GM12878 (cell line): ENCODE results near the gene PIGQ. TPM values are rescaled to one million over a fixed set of nuclear protein-coding genes. Genes with fewer than 3 reads are reported as not detected.

Experiments used
- ATAC-seq: fragments of 200-7000 bp; cut with Tn5 transposase; 3 replicates; pipeline ENCODE4 v1.9.1; 2020; ENCODE audit warnings: mild to moderate bottlenecking, moderate library complexity
- Bru-seq: library from RNA; stranded (reverse); fragments of 400-500 nt; gene quantifications from one replicate; lab custom pipeline; 2021; lab: Mats Ljungman, UMichigan
- BruChase-seq, 2 experiments: library from RNA; stranded (reverse); fragments of 400-500 nt; gene quantifications; one replicate each; lab custom pipeline; 2021; lab: Mats Ljungman, UMichigan
- BruUV-seq: library from RNA; stranded (reverse); fragments of 400-500 nt; replicated peaks from 2 replicates; lab custom pipeline; 2021; lab: Mats Ljungman, UMichigan
- CTCF ChIA-PET: fragments of 300-600 bp; sonication (Branson Sonifier 250); formaldehyde crosslinking; extraction: SDS; loops from one replicate; lab custom pipeline; 2021; ENCODE audit warnings: inconsistent platforms; lab: Yijun Ruan, JAX
- POLR2A ChIA-PET: fragments of 350-600 bp; formaldehyde crosslinking; extraction: SDS; loops from one replicate; lab custom pipeline; 2021; ENCODE audit warnings: inconsistent platforms; lab: Charles Lee
- RAD21 ChIA-PET: fragments of 300-600 bp; sonication (Branson Sonifier 250); formaldehyde crosslinking; loops from one replicate; lab custom pipeline; 2023; ENCODE audit warnings: antibody characterized with exemption; ENCODE audit not compliant: unreplicated experiment; lab: Charles Lee
- SMC1A ChIA-PET: fragments of 300-600 bp; sonication (Branson Sonifier 250); formaldehyde crosslinking; loops from one replicate; lab custom pipeline; 2023; ENCODE audit not compliant: unreplicated experiment, uncharacterized antibody; lab: Charles Lee
- DNase-seq: peaks from one replicate; pipeline ENCODE4 v3.0.0-alpha.2; 2011; ENCODE audit warnings: low read depth, low spot score
- FAIRE-seq: peaks from 3 replicates; lab custom pipeline; 2011; peaks lifted over from hg19 to GRCh38; lab: Jason Lieb, UNC
- H2AFZ ChIP-seq: 2 replicates; pipeline ENCODE4 v1.6.0; 2011; ENCODE audit warnings: low read depth, low read length, control low read depth; ENCODE audit not compliant: control insufficient read depth
- H3K27ac ChIP-seq: 2 replicates; pipeline ENCODE4 v1.5.1; 2011; ENCODE audit warnings: control low read depth; ENCODE audit not compliant: control insufficient read depth, insufficient read depth
- H3K27me3 ChIP-seq, 2 experiments: replicated peaks in 1 of 2; 2 replicates each; pipeline versions ENCODE4 v1.6.0 to v1.6.1; 2011; ENCODE audit warnings: low read length in 1 of 2; ENCODE audit not compliant: control insufficient read depth in 2 of 2, insufficient read depth in 2 of 2
- H3K36me3 ChIP-seq, 2 experiments: 2 replicates each; pipeline ENCODE4 v1.5.1; 2011; ENCODE audit warnings: low read length in 1 of 2; ENCODE audit not compliant: control insufficient read depth in 2 of 2, insufficient read depth in 2 of 2
- H3K4me1 ChIP-seq: 2 replicates; pipeline ENCODE4 v1.6.1; 2011; ENCODE audit warnings: mild to moderate bottlenecking, low read length, moderate library complexity, mixed read lengths; ENCODE audit not compliant: control insufficient read depth, insufficient read depth
- H3K4me2 ChIP-seq: 2 replicates; pipeline ENCODE4 v1.6.0; 2011; ENCODE audit warnings: control low read depth; ENCODE audit not compliant: control insufficient read depth, insufficient read depth
- H3K4me3 ChIP-seq: fragments of 200-600 bp; sonication (generic); 2 replicates; pipeline ENCODE4 v1.5.1; 2016
- H3K79me2 ChIP-seq: 2 replicates; pipeline ENCODE4 v1.6.0; 2011; ENCODE audit warnings: low read length; ENCODE audit not compliant: control insufficient read depth, insufficient read depth
- H3K9ac ChIP-seq: 2 replicates; pipeline ENCODE4 v1.8.0; 2011; ENCODE audit warnings: low read length, control low read depth, mixed read lengths; ENCODE audit not compliant: control insufficient read depth, insufficient read depth
- H3K9me3 ChIP-seq: replicated peaks from 3 replicates; pipeline ENCODE4 v1.5.1; 2011; ENCODE audit warnings: mild to moderate bottlenecking, low read length; ENCODE audit not compliant: control insufficient read depth, insufficient read depth
- H4K20me1 ChIP-seq: 2 replicates; pipeline ENCODE4 v1.6.0; 2011; ENCODE audit not compliant: control insufficient read depth, insufficient read depth
- ATF3 ChIP-seq: IDR thresholded peaks from 2 replicates; pipeline ENCODE4 v1.6.1; 2011; ENCODE audit warnings: low read depth, mild to moderate bottlenecking, low read length, moderate library complexity, borderline replicate concordance; ENCODE audit errors: extremely low read depth
- CEBPB ChIP-seq, 2 experiments: fragments of 150-350 bp in 1 of 2; IDR thresholded peaks; 2 replicates each; pipeline ENCODE4 v1.6.1; 2012 to 2014; ENCODE audit warnings: low read depth in 2 of 2, low read length in 2 of 2, borderline replicate concordance in 1 of 2, inconsistent platforms in 1 of 2
- CREM ChIP-seq: IDR thresholded peaks from 2 replicates; pipeline ENCODE4 v1.6.1; 2014; ENCODE audit warnings: antibody characterized with exemption, low read depth
- E4F1 ChIP-seq: fragments of 450-650 bp; IDR thresholded peaks from 2 replicates; pipeline ENCODE4 v1.6.1; 2018; ENCODE audit warnings: borderline replicate concordance, mild to moderate bottlenecking; ENCODE audit not compliant: partially characterized antibody
- MEF2A ChIP-seq: IDR thresholded peaks from 2 replicates; pipeline ENCODE4 v1.6.1; 2011; ENCODE audit warnings: low read depth, mild to moderate bottlenecking, low read length, moderate library complexity; ENCODE audit not compliant: insufficient read depth
- MLLT1 ChIP-seq: fragments of 450-650 bp; IDR thresholded peaks from 2 replicates; pipeline ENCODE4 v1.6.1; 2016; ENCODE audit warnings: mild to moderate bottlenecking
- MTA2 ChIP-seq: fragments of 450-650 bp; IDR thresholded peaks from 2 replicates; pipeline ENCODE4 v1.6.1; 2016; ENCODE audit warnings: low read depth, mild to moderate bottlenecking, moderate library complexity
- NR2F1 ChIP-seq: fragments of 450-650 bp; conservative IDR thresholded peaks from 2 replicates; pipeline ENCODE4 v1.6.1; 2017; ENCODE audit warnings: mild to moderate bottlenecking
- RB1 ChIP-seq: fragments of 450-650 bp; formaldehyde crosslinking; IDR thresholded peaks from 2 replicates; pipeline ENCODE4 v1.6.1; 2017; ENCODE audit warnings: mild to moderate bottlenecking, borderline replicate concordance
- RUNX3 ChIP-seq: IDR thresholded peaks from 2 replicates; pipeline ENCODE4 v1.6.1; 2012; ENCODE audit warnings: low read length, inconsistent platforms
- SMC3 ChIP-seq: IDR thresholded peaks from 2 replicates; pipeline ENCODE4 v1.6.1; 2011; ENCODE audit warnings: low read length, improper control_type of control experiment, borderline replicate concordance
- WGBS: methylation state at CpG from one replicate; pipeline ENCODE4 v1.1.6; 2016; ENCODE audit warnings: low lambda C conversion rate; ENCODE audit not compliant: insufficient replicate concordance, insufficient coverage; ENCODE audit errors: missing lambda C conversion rate; 5-methylcytosine and 5-hydroxymethylcytosine counted together
- in situ Hi-C: fragments of 300-500 bp; cut with MboI; formaldehyde crosslinking; loops from 9 replicates; pipeline ENCODE4 v1.14.3; 2018; ENCODE audit warnings: mixed read lengths
- intact Hi-C: fragments of 100-400 bp; cut with micrococcal nuclease; formaldehyde crosslinking; loops from one replicate; pipeline ENCODE4 v1.14.2; 2022; ENCODE audit not compliant: unreplicated experiment
- long read RNA-seq, 2 experiments: library from polyadenylated mRNA; unstranded; transcript quantifications; one replicate each; pipeline ENCODE4 v2.0.0, GENCODE V29; 2019 to 2020
- polyA minus RNA-seq, 3 experiments: library from RNA; depleted of rRNA, polyadenylated mRNA; stranded (reverse); fragments of >200 nt; gene quantifications; 2 replicates each; pipeline ENCODE4 v1.2.3, GENCODE V29; 2011
- polyA plus RNA-seq, 11 experiments: library from polyadenylated mRNA; depleted of rRNA in 4 of 11; unstranded in 6 of 11; stranded (reverse) in 5 of 11; fragments of >200 nt; fragmentation: Nextera tagmentation in 4 of 11; fragmentation: Illumina TruSeq in 1 of 11; extraction: Ambion mirVana in 4 of 11; extraction: Trizol in 1 of 11; gene quantifications; 1 replicate in 1 of 11; 2 replicates in 10 of 11; pipeline versions ENCODE4 v1.2.1 to v1.2.3, GENCODE V29; 2011 to 2016; ENCODE audit warnings: inconsistent platforms in 2 of 11, missing spikeins in 2 of 11, low read depth in 1 of 11
- total RNA-seq, 4 experiments: library from RNA; depleted of rRNA in 3 of 4; stranded (reverse); fragments of >200 nt in 3 of 4; fragmentation: Illumina TruSeq in 1 of 4; extraction: Trizol in 1 of 4; gene quantifications; 2 replicates each; pipeline versions ENCODE4 v1.2.1 to v1.2.3, GENCODE V29; 2013 to 2021

PIGQ gene
- total RNA-seq (2013; cell fraction: nucleolus; rRNA removed): 39.2 and 47.0 TPM in 2 replicates
- total RNA-seq (2014; rRNA removed) (15.5 and 17.5 TPM in 2 replicates), total RNA-seq (2014; rRNA removed; fragmentation: Illumina TruSeq; extraction: Trizol) (4.5 and 5.5 TPM in 2 replicates), total RNA-seq (2021) (24.0 and 31.3 TPM in 2 replicates), polyA plus RNA-seq (2011; rRNA removed) (2.0 and 5.7 TPM in 2 replicates), polyA plus RNA-seq (2014; fragmentation: Illumina TruSeq; extraction: Trizol) (1.9 and 4.4 TPM in 2 replicates), polyA plus RNA-seq (2014; fragmentation: Nextera tagmentation; extraction: Ambion mirVana) (1 to 10 TPM in 1 of 2 experiments, not detected in 1; 1.8 TPM), polyA plus RNA-seq (2014; rRNA removed) (26.6 and 28.5 TPM in 2 replicates), polyA plus RNA-seq (2016; fragmentation: Nextera tagmentation; extraction: Ambion mirVana) (10 to 100 TPM; 25.6 to 30.7 TPM), polyA minus RNA-seq (2011; rRNA and poly(A)+ RNA removed) (7.8 and 15.8 TPM in 2 replicates), Bru-seq, nascent RNA (percentile 49 among the genes with signal in this experiment), BruChase-seq, experiment 1, labeled RNA remaining after a 6-hour chase (percentile 54 among the genes with signal in this experiment), BruChase-seq, experiment 2, labeled RNA remaining after a 2-hour chase (percentile 49 among the genes with signal in this experiment)
- polyA plus RNA-seq (2011; ENCODE audit: low read depth): 3.2 TPM
- polyA plus RNA-seq (2011; cell fraction: cytosol; rRNA removed): 7.9 and 14.6 TPM in 2 replicates
- 62.1 and 85.8 TPM in 2 replicates for polyA plus RNA-seq (2011; cell fraction: nucleus; rRNA removed)
- polyA plus RNA-seq (2012): 12.2 and 13.2 TPM in 2 replicates
- polyA minus RNA-seq (2011; cell fraction: cytosol; rRNA and poly(A)+ RNA removed): 6.1 and 7.1 TPM in 2 replicates
- polyA minus RNA-seq (2011; cell fraction: nucleus; rRNA and poly(A)+ RNA removed): 16.1 and 27.3 TPM in 2 replicates
- long read RNA-seq, experiment 1, partial matches to known transcripts: 1 of 5 reads
- long read RNA-seq, experiment 1, other reads (novel, unspliced or antisense): 1 of 5 reads
- long read RNA-seq, experiment 2: 0 reads

DNA sequence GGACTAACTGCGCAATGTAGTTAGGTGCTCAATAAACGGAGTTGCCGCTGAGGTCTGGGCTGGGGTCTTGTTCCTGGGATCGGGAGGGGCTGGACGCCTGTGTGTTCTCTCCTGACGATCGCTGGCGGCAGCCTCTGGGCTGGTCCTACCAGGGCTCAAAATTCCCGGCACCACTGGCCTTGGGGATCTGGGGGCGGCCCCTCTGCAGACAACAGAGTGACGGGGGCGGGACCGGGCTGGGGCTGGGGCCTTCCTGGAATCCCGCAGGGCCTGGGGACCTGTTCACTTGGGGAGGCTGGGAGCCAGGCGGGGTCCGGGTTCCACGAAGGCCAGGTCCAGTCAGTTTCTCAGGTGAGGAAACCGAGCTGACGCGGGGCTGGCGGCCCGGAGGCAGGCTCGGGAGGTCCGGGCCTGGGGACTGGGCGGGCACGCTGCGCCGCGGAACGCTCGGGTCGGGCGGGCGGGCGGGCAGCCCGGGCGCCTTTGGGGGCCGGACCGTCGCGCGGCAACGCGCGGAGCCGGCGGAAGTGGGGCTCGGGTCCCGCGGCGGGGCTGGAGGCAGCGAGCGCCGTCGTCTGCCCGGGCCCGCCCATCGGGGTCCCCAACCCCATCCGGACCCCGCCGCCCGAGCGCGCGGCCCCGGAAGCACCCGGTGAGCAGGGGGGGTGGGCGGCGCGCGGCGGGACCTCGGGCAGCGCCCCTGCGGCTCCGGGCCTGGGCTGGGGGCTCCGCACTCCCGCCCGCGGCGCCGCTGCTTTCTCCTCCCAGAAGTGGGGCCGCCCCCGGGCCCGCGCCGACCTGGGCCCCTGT lies at the start of gene PIGQ:
TSS of gene PIGQ (plus strand) at position 524 of the 810 bp plus-strand sequence. CDS start 4,107 bp downstream, outside the sequence.
- 3% methylated on average over 38 of the region's 87 CpGs for WGBS
- RAD21 ChIA-PET: no interaction called here
- POLR2A ChIA-PET: no interaction called here
- DNase-seq (no peak), ATAC-seq (peak; percentile 72), FAIRE-seq (no peak)
- peak within 1 kb of the TSS; percentile 61 for H3K27ac ChIP-seq
- peak within 1 kb of the TSS; percentile 95 for H2AFZ ChIP-seq
- no TSS peak for BruUV-seq
- H3K4me1 ChIP-seq: peaks cover 19% of the 10 kb centered on the region
- intact Hi-C loops: loop anchor here (5.0 kb wide), 1 partner anchor 42 kb away; the partner anchor contains the start of gene CAPN15
- H3K4me2 ChIP-seq: peak within 1 kb of the TSS; percentile 96
- SMC1A ChIA-PET: no interaction called here
- H3K9ac ChIP-seq: peak within 1 kb of the TSS; percentile 82
- no peaks in the 10 kb centered on the region for H3K27me3 ChIP-seq
- H3K4me3 ChIP-seq: peak within 1 kb of the TSS; percentile 96
- CTCF ChIA-PET: interaction anchor here (0.6 kb wide), 1 partner anchor 726 kb away, joined by 3 read pairs; no protein-coding TSS in a partner anchor
- H4K20me1 ChIP-seq: no peaks in the 10 kb centered on the region
- no peaks in the 10 kb centered on the region for H3K9me3 ChIP-seq
- peaks cover 6% of the 10 kb centered on the region for H3K79me2 ChIP-seq
- H3K36me3 ChIP-seq: no peaks in the 10 kb centered on the region; a peak in 1 of 4 replicates
- in situ Hi-C loops: loop anchor here (5.0 kb wide), 1 partner anchor 37 kb away; no protein-coding TSS in a partner anchor
- TF ChIP-seq MLLT1: no peak
- TF ChIP-seq CREM: no peak
- TF ChIP-seq RUNX3: no peak
- TF ChIP-seq RB1: no peak
- TF ChIP-seq NR2F1: 0 out of 2 replicates have a peak, but pooled peaks have one; percentile 23
- 0 out of 2 replicates have a peak, but pooled peaks have one; percentile 8 for TF ChIP-seq MEF2A
- TF ChIP-seq ATF3: no peak
- no peak for TF ChIP-seq E4F1
- no peak for TF ChIP-seq CEBPB (IDR thresholded peaks at IDR 0.05; ENCODE audit: borderline replicate concordance in 1 of 2, low read depth in 2 of 2, low read length in 2 of 2)
- TF ChIP-seq SMC3: no peak
- no peak for TF ChIP-seq MTA2
